HG03342 (cell line): Measurements from ENCODE around the gene CLIC5.

Experiments
- ATAC-seq: cut with Tn5 transposase; IDR thresholded peaks from one replicate; pipeline ENCODE4 v1.9.1; 2021; ENCODE audit warnings: mild to moderate bottlenecking, moderate library complexity; ENCODE audit not compliant: unreplicated experiment

CLIC5 gene

DNA sequence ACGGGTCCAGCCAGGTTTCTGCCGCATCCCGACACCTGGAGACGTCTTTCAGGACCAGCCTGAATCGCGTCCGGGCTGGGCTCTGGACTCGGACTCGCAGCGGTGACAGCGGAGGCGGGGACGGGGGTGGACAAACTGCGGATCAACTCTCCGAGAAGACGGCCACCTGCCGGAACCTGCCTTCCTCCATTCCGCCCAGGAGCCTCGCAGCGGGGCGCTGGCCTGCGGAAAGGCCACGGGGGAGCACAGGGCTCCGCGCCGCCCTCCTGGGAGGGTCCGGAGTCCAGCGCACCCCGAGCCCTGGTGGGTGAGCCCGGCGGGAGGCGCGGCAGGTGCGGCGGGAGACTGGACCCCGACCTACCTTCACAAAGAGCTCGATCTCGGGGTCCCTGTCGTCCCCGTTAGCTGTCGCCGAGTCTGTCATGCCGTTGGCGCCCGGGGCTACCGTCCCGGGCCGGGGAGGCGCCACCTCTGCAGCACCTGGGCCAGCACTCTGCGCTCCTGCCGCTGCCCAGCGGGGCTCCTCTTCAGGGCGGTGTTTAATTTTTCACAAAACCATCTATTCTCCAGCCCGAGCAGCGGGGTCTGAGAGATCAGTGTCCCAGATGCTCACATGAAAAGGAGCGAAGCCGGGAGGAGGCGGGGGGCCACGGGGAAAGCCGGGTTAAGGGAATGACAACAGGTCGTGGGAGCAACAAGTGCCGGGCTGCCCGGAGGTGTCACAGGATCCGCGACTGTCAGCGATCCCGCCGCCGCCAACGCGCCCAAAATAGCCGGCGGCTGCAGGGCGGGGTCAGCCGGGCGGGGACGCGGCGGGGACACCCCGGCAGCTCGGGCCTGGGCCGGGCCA lies at the start of gene CLIC5:
CLIC5 (minus strand) TSS at position 742 of the 850 bp plus-strand sequence; CDS start at position 424, 318 bp downstream.
- ATAC-seq, result no peak

DNA sequence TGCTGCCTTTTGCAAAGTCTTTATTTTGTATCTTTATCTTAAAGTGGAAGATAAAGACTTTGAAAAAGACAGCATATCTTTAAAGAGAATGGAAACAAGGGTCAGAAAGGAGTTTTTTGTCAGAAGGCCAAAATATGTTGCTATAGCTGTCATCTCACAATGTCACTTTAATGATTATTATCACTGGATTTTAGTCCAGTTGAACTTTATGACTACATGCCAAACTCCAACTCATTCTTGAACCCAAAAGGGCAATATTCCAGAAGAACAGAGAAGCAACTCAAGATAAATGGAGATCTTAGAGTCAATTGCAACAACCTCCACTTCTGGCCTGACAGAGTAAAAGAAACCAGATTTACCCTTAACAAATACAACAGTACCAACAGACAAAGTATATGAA lies 47.3 kb upstream of the CLIC5 start:
- no peak for ATAC-seq

DNA sequence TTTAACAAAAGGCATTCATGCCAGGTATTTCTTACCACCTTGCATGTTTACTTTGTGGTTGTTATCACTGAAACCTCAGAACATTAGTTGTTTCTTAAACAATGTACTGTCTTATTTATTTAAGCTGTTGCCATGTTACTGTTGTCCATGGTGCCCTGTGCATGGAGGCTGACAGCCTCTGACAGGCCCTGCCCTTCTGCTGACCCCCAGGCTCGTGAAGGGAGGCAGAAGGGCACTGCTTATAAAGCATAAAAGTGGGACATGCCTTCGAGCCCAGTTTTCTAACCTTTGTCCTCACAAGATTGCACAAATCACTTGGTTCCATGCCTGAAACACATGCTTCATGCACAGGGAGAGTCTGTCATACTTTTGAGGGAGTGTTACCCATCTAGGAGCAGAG lies 46.7 kb upstream of the CLIC5 start:
- ATAC-seq, result no peak

DNA sequence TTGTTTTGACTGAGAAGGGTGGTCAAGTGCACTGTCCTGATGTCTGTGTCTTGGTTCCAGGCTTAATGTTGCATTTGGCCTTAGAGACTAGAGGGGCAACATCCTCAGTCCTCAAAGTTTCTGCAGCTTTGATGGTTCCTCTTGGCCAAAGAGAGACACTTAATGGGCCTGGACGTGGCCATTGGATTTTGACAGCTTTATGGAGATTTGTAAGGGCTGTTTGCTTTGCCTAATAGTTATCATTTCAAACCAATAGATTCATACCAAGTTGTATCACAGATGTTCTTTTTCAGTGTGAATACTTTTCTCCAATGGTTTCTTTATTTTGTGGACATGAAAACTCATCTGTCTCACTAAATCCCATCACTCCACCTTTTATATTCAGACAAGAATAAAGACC lies 45.8 kb upstream of the CLIC5 start:
- no peak for ATAC-seq

DNA sequence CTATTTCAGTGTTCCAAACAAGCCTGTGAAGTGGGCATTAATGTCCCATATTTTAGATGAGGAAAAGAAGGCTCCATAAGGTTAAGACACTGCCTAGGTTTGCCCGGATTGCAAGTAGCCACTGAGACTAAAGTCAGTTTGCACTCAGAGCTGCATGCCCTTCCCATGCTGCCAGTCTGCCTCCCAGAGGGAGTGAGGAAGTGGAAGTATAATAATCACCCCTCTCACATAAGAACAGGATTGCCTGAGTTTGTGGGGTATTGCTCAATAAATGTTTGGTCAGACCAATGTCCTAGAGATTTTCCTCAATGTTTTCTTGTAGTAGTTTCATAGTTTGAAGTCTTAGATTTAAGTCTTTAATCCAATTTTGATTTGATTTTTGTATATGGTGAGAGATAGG lies 43.9 kb upstream of the CLIC5 start:
- ATAC-seq, result no peak

DNA sequence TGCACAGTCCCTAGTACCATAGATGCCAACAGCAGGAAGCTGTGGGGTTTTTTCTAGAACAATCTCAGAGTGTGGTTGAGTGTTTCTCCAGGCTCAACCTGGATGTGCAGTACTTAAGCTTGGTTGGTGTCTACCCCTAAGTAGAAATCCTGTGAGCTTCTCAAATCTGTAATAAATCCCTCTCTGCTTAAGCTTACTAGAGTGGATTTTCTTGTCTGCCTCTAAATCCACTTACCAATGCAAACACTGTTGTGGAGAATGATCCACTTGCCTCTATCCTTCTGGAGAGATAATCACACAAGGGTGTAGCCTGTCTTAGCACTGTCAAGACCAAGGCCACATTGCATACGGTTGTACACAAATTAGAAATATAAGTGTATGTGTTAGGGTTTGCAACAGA lies 43.3 kb upstream of the CLIC5 start:
- ATAC-seq, result no peak

DNA sequence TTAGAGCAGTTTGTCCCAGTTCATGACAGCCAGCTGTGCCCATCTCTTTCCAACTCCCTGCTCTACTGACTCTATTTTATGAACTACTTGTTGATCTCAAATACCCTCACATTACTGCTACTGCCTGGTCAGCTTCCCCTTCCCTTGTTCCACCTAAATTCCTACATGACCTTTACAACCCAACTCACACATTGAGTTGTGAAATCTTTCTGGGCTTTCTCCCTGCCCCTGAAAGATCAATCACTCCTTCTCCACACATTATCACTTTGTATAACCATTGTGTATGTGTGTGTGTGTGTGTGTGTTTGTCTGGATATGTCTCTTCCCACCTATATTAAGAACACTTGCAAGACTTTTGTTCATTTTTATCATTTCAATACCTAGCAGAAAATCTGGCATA lies 42.1 kb upstream of the CLIC5 start:
- no peak for ATAC-seq

DNA sequence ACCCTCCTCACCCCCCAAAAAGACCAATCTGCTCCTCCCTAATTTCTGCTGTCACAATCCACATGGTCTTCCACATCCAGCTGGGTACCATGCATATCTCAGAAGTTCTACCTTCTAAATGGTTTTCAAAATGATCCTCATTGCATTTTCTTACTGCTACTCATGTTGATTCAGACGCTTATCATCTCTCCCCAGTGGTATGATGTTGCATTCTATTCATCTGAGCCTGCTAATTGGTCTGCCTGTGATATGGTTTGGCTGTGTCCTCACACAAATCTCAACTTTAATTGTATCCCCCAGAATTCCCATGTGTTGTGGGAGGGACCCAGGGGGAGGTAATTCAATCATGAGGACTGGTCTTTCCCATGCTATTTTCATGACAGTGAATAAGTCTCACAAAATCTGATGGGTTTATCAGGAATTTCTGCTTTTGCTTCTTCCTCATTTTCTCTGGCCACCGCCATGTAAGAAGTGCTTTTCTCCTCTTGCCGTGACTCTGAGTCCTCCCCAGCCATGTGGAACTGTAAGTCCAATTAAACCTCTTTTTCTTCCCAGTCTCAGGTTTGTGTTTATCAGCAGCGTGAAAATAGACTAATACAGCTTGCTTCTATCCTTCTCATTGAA lies 41.4 kb upstream of the CLIC5 start:
- no peak for ATAC-seq

DNA sequence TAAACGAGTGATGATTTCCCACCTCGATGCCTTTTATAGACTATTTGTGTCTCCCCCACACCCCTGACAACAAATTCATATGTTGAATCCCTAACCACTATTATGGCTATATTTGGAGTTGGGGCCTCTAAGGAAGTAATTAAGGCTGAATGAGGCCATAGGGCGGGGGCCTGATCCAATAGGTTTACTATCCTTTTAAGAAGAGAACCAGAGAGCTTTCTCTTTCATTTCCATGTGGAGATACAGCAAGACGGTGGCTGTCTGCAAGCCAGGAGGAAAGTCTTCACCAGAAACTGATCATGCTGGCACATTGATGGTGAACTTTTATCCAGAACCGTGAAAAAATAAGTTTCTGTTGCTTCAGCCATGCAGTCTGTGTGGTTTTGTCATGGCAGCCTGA lies 38.9 kb upstream of the CLIC5 start:
- no peak for ATAC-seq

DNA sequence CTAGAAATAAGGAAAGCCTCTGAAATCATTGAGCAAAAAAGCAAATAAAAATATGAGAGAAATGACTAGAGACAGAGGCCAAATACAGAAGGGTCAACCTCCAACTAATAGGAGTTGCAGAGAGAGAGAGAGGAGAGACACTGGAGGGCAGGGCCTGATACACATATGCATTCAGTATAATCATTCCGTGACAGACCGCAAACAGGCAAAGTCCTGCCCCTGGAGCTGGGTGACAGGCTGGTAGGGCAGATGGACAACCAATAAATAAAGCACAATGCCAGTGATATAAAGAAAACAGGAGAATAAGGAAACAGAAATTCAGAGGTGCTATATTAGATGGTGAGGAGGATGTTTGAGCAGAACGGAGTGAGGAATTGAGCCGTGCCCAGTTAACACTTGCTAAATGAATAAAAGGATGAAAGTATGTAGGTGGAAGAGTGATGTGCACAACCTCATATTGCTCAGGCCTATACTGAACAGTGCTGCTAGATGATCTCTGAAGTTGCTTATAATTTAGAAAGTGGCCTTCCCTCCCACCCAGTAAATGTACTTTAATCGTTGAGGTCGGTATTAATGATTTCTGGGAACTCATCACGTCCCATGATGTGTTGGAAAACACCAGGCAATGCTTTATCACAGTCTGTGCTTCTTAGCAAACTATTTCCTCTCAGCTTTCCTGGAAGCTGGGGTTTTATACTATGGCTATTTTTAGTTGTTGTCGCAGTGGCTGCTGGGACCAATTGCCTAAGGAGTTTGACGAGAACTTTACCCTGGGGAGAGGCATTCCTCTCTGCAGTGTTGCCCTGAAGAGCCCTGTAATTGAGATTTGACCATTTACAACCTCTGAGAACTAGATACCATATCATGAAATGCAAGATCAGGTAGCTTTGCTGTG lies 37.6 kb upstream of the CLIC5 start:
- no peak for ATAC-seq

DNA sequence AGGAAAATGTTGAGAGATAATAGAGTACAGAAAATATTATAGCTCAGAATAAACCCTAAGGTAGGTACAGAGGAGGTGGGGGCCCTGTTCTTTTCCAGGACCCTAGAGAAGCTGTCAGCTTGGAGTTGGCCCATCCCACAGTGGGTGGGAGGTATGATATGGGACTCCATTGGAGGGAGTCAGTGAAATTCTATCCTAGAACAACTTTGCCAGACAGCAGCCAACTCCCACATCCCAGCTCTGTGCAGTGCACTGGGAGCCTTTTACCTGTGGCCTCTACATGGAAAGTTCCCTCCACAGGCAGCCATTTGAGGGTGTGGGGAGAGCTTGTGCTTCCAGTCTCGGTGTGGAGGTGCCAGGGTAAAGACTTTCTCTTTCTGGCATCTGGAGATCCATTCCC lies 36.8 kb upstream of the CLIC5 start:
- no peak for ATAC-seq

DNA sequence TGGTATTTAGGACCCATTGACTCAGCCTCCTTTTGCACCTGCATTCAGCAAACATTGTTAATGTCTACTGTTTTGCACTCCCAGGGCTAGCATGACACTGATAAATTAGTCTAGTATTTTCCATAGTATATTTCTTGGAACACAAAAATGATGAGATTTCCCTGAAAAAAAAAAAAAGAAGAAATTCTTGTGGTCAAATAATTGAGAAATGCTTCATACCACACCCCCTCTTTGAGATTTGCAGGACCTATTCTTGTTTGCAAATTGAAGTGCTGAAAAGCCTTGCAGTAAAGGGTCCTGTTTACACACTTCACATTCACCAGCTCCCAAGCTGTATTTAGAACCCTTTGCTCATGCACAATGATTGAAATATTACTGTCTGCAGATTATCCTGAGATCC lies 36.3 kb upstream of the CLIC5 start:
- no peak for ATAC-seq

DNA sequence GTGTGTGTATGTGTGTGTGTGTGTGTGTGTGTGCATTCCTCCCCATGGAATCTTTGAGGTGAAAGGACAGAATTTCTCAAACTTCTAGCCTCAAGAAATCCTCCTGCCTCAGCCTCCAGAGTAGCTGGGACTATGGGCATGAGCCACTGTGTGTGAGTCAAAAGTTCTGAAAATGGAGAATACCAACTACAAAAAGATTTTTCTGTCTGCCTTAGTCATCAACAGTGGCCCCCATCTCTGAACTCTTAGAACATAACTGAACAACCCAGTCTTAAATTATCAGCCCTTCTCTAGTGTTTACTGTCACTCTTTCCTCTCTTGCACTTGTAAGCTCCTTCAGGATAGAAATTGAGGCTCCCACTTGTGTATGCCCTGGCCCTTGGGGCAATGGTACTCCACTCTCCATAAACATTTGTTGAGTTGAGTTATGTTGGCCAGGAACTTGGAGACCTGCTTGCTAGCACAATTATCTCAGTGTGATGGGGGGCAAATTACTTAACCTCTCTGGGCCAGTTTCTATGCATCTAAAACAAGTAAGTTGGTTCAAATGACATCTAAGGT lies 35.3 kb upstream of the CLIC5 start:
- ATAC-seq, result no peak

DNA sequence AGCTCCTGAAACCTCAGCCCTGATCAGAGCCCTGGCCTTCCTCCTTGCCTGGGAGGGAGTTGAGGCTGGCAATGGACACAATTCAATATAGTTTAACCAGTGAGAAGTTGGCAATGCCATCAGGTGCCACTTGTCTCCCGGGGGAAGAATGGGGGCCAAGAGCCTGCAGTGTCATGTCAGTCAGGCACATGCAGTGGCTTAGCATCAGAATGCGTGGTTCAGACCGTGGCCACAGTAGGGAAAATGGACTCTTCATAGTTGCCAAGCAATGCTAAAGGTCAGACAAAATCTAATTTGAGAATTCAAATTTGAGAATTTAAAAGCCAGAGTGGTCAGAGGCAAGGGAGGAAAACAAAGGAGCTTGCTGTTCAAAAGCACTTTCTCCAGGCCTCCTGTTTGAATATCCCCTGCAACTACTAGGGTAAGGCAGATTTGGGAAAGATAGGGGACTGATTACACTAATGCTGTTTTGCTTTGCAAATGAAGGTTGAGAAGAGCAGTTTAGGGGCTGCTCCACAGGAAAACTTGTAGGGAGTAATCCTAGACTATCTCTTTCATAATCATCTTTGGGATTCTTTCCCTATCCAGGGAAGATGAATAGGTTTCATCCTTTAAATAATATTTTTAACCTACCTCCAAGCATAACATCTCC lies 33.1 kb upstream of the CLIC5 start:
- no peak for ATAC-seq

DNA sequence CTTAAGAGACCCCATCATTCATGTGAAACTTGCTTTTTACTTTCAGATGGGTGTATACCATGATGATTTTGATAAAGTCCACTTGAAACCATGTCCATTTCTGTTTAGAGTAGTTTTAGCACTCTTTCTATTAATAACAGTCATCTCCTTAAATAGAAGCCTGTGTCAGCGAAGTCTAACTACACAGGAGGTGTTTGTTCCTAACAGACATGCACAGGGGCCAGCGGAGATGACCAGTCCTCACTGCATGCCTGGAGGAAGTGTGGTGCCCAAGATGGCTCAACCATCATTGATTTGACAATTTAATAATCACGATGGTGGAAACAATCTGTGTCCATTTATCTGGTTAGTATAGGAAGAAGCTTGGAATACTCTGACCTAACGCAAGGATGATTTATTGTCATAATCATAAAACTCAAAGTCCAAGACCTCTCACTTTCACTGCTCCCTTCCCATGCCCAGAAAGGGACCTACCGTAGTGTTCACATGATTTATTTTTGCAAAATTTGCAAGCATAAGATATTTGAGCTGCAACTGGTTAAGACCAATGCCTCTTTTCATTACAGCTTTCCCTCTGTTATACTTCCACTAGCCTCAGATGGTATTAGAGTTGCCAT lies 31.0 kb upstream of the CLIC5 start:
- ATAC-seq, result no peak

DNA sequence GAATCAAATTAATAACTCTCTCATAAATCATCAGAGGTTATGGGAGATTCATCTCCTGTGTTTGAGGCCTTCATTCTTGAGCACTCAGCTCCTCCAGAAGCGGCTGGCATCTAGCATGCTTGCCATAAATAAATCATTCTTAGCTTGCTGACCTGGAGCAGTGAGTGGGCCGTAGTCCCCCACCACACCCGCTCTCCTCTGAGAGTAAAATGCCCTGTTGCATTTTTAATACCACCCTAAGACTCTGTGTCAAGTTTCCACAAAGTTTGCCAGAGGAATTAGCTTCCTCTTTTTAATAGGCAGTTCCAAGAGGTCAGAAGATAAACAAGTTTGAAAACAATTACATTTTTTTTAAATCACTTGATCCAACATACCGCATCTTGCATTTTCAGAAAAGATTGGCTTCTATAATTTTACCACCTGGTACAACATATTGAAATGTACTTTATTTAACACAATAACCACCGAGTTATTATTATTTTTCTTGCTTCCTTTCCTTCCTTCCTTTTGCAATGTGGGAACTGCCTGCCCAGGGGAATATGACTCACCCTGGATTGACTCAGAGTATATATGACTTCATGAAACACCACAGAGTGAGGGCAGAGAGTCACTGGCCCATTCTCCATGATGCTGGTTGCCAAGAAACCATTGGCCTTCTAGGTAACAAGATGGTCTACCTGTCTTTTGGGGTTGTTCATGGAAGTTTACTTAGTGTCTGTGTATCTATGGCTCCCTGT lies 29.4 kb upstream of the CLIC5 start:
- ATAC-seq, result no peak

DNA sequence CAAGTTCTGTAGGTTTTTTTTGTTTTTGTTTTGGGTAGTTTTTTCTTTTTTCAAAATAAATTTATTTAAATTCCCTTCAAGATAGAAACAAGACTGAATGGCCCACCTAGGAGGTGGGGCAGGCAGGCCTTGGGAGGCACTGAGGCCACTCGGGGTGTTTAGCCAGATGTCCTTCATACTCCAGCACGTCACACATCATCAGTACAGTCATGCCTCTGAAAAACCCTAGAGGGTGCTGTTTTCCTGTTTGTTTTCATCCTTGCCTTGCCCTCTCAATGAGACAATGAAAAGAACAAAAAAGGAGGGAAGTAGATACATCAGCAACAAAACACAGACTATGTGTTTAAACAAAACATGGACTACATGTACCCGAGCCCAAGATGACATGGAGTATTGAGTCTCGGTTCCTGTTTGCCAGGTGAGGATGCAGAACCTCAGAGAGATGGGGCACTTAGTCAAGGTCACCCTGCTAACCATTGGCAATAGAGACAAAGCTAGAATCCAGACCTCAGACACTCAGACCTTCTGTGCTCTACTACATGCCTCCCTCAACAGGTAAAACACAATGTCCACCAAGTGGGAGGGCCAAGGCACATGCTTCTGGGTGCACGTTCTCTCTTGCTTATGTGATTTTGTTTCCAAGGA lies 26.8 kb upstream of the CLIC5 start:
- peak; percentile 84 for ATAC-seq

DNA sequence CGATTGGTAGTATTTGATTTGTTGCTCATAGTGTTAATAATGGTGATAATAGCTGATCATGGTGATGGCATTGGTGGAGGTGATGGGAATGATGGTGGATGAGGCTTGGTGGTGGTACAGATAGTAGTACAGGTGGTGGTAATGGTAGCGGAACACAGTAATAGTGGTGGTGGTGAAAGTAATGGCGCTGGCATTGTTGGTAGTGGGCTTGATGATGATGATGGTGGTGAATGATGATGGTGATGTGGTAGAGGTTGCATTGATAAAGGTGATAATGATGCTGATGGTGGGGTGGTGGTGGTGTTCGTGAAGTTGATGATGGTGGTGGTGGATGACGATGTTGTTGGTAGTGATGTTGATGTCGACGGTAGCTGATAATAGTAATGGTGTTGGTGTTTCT lies 24.6 kb upstream of the CLIC5 start:
- ATAC-seq, result no peak

DNA sequence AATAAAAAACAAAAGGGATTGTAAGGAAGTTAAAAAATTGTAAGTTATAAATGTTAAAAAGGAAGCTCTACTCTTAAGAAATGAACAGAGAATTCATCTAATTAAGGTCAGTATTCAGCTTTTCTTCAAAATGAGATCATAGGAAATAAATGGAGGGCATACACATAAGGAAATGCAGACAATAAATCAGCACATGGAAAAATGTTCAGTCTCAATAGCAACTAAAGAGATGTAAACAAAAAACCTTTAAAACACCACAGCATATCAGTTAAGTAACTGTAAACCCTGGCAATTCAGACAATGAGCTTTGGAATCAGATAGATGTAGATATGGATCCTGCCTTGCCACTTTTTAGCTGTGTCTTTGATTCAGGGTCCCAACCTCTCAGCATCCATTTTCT lies 24.0 kb upstream of the CLIC5 start:
- ATAC-seq, result no peak
